ENCODE data around the gene ITCH.

Gene ITCH

GRCh38 chr20:34540596-34541263 is 177.7 kb downstream of the ITCH start:
- TF ChIP-seq ZNF384 (IDR thresholded peaks at IDR 0.05) (no peak), FOXM1 (IDR thresholded peaks at IDR 0.05; ENCODE audit: borderline replicate concordance) (no peak), FOXK2 (IDR thresholded peaks at IDR 0.05) (no peak), NFRKB (IDR thresholded peaks at IDR 0.05) (no peak), BHLHE40 (IDR thresholded peaks at IDR 0.05; ENCODE audit: borderline replicate concordance) (no peak), SUZ12 (IDR thresholded peaks at IDR 0.05) (no peak), ARNT (IDR thresholded peaks at IDR 0.05) (no peak), LEF1 (IDR thresholded peaks at IDR 0.05; ENCODE audit: borderline replicate concordance) (no peak), HDGF (IDR thresholded peaks at IDR 0.05; ENCODE audit: borderline replicate concordance) (no peak), TARDBP (IDR thresholded peaks at IDR 0.05) (no peak)
- TF ChIP-seq, protein P1, sequence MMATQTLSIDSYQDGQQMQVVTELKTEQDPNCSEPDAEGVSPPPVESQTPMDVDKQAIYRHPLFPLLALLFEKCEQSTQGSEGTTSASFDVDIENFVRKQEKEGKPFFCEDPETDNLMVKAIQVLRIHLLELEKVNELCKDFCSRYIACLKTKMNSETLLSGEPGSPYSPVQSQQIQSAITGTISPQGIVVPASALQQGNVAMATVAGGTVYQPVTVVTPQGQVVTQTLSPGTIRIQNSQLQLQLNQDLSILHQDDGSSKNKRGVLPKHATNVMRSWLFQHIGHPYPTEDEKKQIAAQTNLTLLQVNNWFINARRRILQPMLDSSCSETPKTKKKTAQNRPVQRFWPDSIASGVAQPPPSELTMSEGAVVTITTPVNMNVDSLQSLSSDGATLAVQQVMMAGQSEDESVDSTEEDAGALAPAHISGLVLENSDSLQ (IDR thresholded peaks at IDR 0.05) = no peak
- ChIA-PET CTCF (no interaction called here), POLR2A (no interaction called here)
- DNase-seq (ENCODE audit: extremely low spot score) = no peak

DNA sequence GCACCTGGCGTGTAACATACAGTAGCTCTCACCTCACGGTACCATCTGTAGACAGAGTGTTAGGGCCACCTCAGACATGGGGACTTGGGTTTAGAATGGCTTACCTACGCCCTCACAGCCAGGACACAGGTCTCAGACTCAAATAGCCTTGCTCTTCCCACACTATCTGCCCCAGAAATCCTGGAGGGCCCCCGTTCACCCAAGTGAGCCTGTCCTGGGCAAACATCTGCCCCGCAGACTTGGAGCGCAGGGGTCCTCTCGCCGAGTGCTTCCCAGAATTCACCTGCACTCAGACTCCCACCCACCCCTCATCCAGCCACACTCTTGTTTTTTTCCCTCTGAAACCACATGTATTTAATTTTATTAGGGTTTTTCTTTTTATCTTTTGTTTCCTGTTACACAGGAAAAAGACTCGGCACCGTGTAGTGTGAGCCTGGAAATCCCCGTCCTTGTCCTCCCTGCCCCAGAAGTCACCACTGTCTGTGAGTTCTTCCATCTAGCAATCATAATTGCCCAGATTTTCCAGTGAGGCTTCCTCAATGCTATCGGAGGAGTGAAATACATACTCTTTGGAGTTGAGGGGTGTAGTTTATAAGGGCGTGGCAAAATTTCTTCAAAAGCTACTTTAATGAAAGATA is 178.3 kb downstream of the ITCH start:
- POLR2A ChIA-PET = no interaction called here
- no peak for DNase-seq (ENCODE audit: extremely low spot score)
- TF ChIP-seq FOXA1 (IDR thresholded peaks at IDR 0.05) = no peak
- TF ChIP-seq, protein P1 (IDR thresholded peaks at IDR 0.05) = no peak
- no peak for TF ChIP-seq BHLHE40 (IDR thresholded peaks at IDR 0.05; ENCODE audit: borderline replicate concordance)
- TF ChIP-seq SUZ12 (IDR thresholded peaks at IDR 0.05) = no peak
- TF ChIP-seq CTBP1 (IDR thresholded peaks at IDR 0.05; ENCODE audit: borderline replicate concordance) = no peak
- no peak for TF ChIP-seq HDGF (IDR thresholded peaks at IDR 0.05; ENCODE audit: borderline replicate concordance)
- TF ChIP-seq NFRKB (IDR thresholded peaks at IDR 0.05) = no peak
- no peak for TF ChIP-seq LEF1 (IDR thresholded peaks at IDR 0.05; ENCODE audit: borderline replicate concordance)
- TF ChIP-seq FOXK2 (IDR thresholded peaks at IDR 0.05) = no peak
- no peak for TF ChIP-seq ARNT (IDR thresholded peaks at IDR 0.05)
- no peak for TF ChIP-seq L3MBTL2 (conservative IDR thresholded peaks at IDR 0.05)
- TF ChIP-seq TARDBP (IDR thresholded peaks at IDR 0.05) = no peak
- TF ChIP-seq ZNF384 (IDR thresholded peaks at IDR 0.05) = no peak
- TF ChIP-seq ELF4 (IDR thresholded peaks at IDR 0.05) = no peak
- no peak for TF ChIP-seq FOXM1 (IDR thresholded peaks at IDR 0.05; ENCODE audit: borderline replicate concordance)
- no peak for TF ChIP-seq SP1 (IDR thresholded peaks at IDR 0.05)
- CTCF ChIA-PET = no interaction called here

- TF ChIP-seq HDGF (IDR thresholded peaks at IDR 0.05; ENCODE audit: borderline replicate concordance) (no peak), FOXM1 (IDR thresholded peaks at IDR 0.05; ENCODE audit: borderline replicate concordance) (no peak), FOXA1 (IDR thresholded peaks at IDR 0.05) (no peak), ZNF384 (IDR thresholded peaks at IDR 0.05) (no peak), NFRKB (IDR thresholded peaks at IDR 0.05) (no peak), BHLHE40 (IDR thresholded peaks at IDR 0.05; ENCODE audit: borderline replicate concordance) (no peak), ARNT (IDR thresholded peaks at IDR 0.05) (no peak), TARDBP (IDR thresholded peaks at IDR 0.05) (no peak), SP1 (IDR thresholded peaks at IDR 0.05) (no peak), FOXK2 (IDR thresholded peaks at IDR 0.05) (no peak), LEF1 (IDR thresholded peaks at IDR 0.05; ENCODE audit: borderline replicate concordance) (no peak), ELF4 (IDR thresholded peaks at IDR 0.05) (no peak), CTBP1 (IDR thresholded peaks at IDR 0.05; ENCODE audit: borderline replicate concordance) (no peak), L3MBTL2 (conservative IDR thresholded peaks at IDR 0.05) (no peak)
- DNase-seq (ENCODE audit: extremely low spot score) = no peak
- CTCF ChIA-PET = no interaction called here
- POLR2A ChIA-PET = no interaction called here
These were observed 178.8 kb downstream of the ITCH start for GRCh38 chr20:34541917-34542316.

DNA sequence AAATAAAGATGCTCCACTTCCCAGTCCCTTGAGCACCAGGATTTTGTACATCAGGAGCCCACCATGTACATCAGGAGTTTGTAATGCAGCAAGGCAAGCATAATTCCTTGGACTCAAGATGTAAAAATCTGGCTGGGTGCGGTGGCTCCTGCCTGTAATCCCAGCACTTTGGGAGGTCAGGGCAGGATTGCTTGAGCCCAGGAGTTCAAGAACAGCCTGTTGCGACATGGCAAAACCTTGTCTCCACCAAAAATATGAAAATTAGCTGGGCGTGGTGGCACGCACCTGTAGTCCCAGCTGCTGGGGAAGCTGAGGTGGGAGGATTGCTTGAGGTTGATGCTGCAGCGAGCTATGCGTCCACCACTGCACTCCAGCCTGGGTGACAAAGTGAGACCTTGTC is 179.4 kb downstream of the ITCH start:
- CTCF ChIA-PET = no interaction called here
- POLR2A ChIA-PET = no interaction called here
- no peak for DNase-seq (ENCODE audit: extremely low spot score)
- no peak for TF ChIP-seq CTBP1 (IDR thresholded peaks at IDR 0.05; ENCODE audit: borderline replicate concordance)
- no peak for TF ChIP-seq TARDBP (IDR thresholded peaks at IDR 0.05)
- TF ChIP-seq, protein P1 (IDR thresholded peaks at IDR 0.05) = no peak
- TF ChIP-seq ARNT (IDR thresholded peaks at IDR 0.05) = no peak
- TF ChIP-seq LEF1 (IDR thresholded peaks at IDR 0.05; ENCODE audit: borderline replicate concordance) = no peak
- no peak for TF ChIP-seq L3MBTL2 (conservative IDR thresholded peaks at IDR 0.05)
- TF ChIP-seq SP1 (IDR thresholded peaks at IDR 0.05) = no peak
- no peak for TF ChIP-seq ZNF384 (IDR thresholded peaks at IDR 0.05)
- no peak for TF ChIP-seq FOXA1 (IDR thresholded peaks at IDR 0.05)
- TF ChIP-seq NFRKB (IDR thresholded peaks at IDR 0.05) = no peak
- no peak for TF ChIP-seq ELF4 (IDR thresholded peaks at IDR 0.05)
- no peak for TF ChIP-seq FOXM1 (IDR thresholded peaks at IDR 0.05; ENCODE audit: borderline replicate concordance)
- TF ChIP-seq SUZ12 (IDR thresholded peaks at IDR 0.05) = no peak
- no peak for TF ChIP-seq BHLHE40 (IDR thresholded peaks at IDR 0.05; ENCODE audit: borderline replicate concordance)
- no peak for TF ChIP-seq FOXK2 (IDR thresholded peaks at IDR 0.05)
- no peak for TF ChIP-seq HDGF (IDR thresholded peaks at IDR 0.05; ENCODE audit: borderline replicate concordance)

DNA sequence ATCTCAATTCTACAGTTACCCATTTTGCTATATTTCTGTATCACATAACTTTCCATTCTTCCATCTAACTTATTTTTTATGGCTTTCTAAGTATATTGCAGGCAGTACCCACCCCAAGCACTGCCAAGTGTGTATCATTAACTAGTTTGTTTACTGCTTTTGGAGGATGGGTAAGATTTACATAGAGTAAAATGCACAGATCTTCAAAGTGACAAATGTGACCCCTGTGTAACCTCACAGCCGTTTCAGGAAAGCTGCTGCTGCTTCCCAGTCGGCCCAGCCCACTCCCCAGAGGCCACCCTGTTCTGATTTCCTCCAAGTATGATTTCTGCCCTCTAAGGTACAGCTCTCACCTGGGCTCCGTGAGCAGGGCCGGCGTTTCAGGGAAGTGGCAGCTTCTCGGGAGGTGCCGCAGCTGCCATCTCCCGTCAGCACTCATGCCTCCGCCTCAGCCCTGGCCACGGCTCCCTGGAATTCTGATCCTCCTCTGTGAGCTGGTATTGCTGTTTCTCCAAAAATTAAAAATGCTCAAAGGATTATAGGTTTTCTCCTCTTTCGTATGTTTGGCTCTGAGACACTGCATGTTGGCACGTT is 180.5 kb downstream of the ITCH start:
- TF ChIP-seq FOXM1 (IDR thresholded peaks at IDR 0.05; ENCODE audit: borderline replicate concordance) (no peak), ELF4 (IDR thresholded peaks at IDR 0.05) (no peak), TARDBP (IDR thresholded peaks at IDR 0.05) (no peak), HDGF (IDR thresholded peaks at IDR 0.05; ENCODE audit: borderline replicate concordance) (no peak), SUZ12 (IDR thresholded peaks at IDR 0.05) (no peak), L3MBTL2 (conservative IDR thresholded peaks at IDR 0.05) (no peak), BHLHE40 (IDR thresholded peaks at IDR 0.05; ENCODE audit: borderline replicate concordance) (no peak), SP1 (IDR thresholded peaks at IDR 0.05) (no peak), FOXK2 (IDR thresholded peaks at IDR 0.05) (no peak), ZNF384 (IDR thresholded peaks at IDR 0.05) (no peak), ARNT (IDR thresholded peaks at IDR 0.05) (no peak), NFRKB (IDR thresholded peaks at IDR 0.05) (no peak), FOXA1 (IDR thresholded peaks at IDR 0.05) (no peak)
- no peak for DNase-seq (ENCODE audit: extremely low spot score)
- ChIA-PET POLR2A (no interaction called here), CTCF (no interaction called here)
